HEK293 (cell line): Measurements from ENCODE around the gene TANC1.

Experiments
- FEZF1 ChIP-seq: fragments of 450-650 bp; formaldehyde crosslinking; IDR thresholded peaks from 2 replicates; pipeline ENCODE4 v1.5.1; 2016; ENCODE audit warnings: missing biosample characterization, missing genetic modification characterization
- IKZF3 ChIP-seq: fragments of 450-650 bp; IDR thresholded peaks from 2 replicates; pipeline ENCODE4 v1.5.0; 2018; ENCODE audit warnings: missing biosample characterization, mild to moderate bottlenecking, missing genetic modification characterization, moderate library complexity
- MZF1 ChIP-seq: fragments of 450-650 bp; formaldehyde crosslinking; IDR thresholded peaks from 2 replicates; pipeline ENCODE4 v1.5.1; 2017; ENCODE audit warnings: missing biosample characterization, missing genetic modification characterization, borderline replicate concordance
- PRDM10 ChIP-seq: fragments of 450-650 bp; formaldehyde crosslinking; IDR thresholded peaks from 2 replicates; pipeline ENCODE4 v1.5.1; 2016; ENCODE audit warnings: missing biosample characterization, missing genetic modification characterization
- PRDM2 ChIP-seq: fragments of 450-650 bp; formaldehyde crosslinking; IDR thresholded peaks from 2 replicates; pipeline ENCODE4 v1.5.1; 2016; ENCODE audit warnings: missing biosample characterization, missing genetic modification characterization, borderline replicate concordance
- PRDM6 ChIP-seq: fragments of 450-650 bp; formaldehyde crosslinking; IDR thresholded peaks from 2 replicates; pipeline ENCODE4 v1.5.1; 2017; ENCODE audit warnings: missing biosample characterization, missing genetic modification characterization
- SETDB1 ChIP-seq: IDR thresholded peaks from one replicate; pipeline ENCODE4 v1.6.1; 2017; ENCODE audit warnings: mild to moderate bottlenecking, low read length, moderate library complexity, mixed read lengths; ENCODE audit not compliant: insufficient read length
- SP7 ChIP-seq: fragments of 450-650 bp; formaldehyde crosslinking; IDR thresholded peaks from 2 replicates; pipeline ENCODE4 v1.5.1; 2016; ENCODE audit warnings: missing biosample characterization, missing genetic modification characterization
- TRIM28 ChIP-seq: IDR thresholded peaks from 2 replicates; pipeline ENCODE4 v1.6.1; 2011; ENCODE audit warnings: low read length, control low read depth, borderline replicate concordance
- WT1 ChIP-seq: fragments of 450-650 bp; formaldehyde crosslinking; IDR thresholded peaks from 2 replicates; pipeline ENCODE4 v1.5.1; 2016; ENCODE audit warnings: missing biosample characterization, missing genetic modification characterization
- ZNF24 ChIP-seq: fragments of 450-650 bp; formaldehyde crosslinking; IDR thresholded peaks from 2 replicates; pipeline ENCODE4 v1.5.1; 2016; ENCODE audit warnings: missing biosample characterization, missing genetic modification characterization
- ZNF341 ChIP-seq: fragments of 450-650 bp; formaldehyde crosslinking; IDR thresholded peaks from 2 replicates; pipeline ENCODE4; 2016; ENCODE audit warnings: low read depth, missing biosample characterization, missing genetic modification characterization
- ZNF350 ChIP-seq: fragments of 450-650 bp; formaldehyde crosslinking; IDR thresholded peaks from 2 replicates; pipeline ENCODE4 v1.5.0; 2017; ENCODE audit warnings: missing biosample characterization, mild to moderate bottlenecking, missing genetic modification characterization
- ZNF37A ChIP-seq: fragments of 450-650 bp; IDR thresholded peaks from 2 replicates; pipeline ENCODE4 v1.5.1; 2018; ENCODE audit warnings: missing biosample characterization, missing genetic modification characterization
- ZNF394 ChIP-seq: fragments of 450-650 bp; formaldehyde crosslinking; IDR thresholded peaks from 2 replicates; pipeline ENCODE4 v1.5.1; 2016; ENCODE audit warnings: missing biosample characterization, missing genetic modification characterization, mild to moderate bottlenecking, moderate library complexity, borderline replicate concordance
- ZNF518A ChIP-seq: fragments of 450-650 bp; formaldehyde crosslinking; conservative IDR thresholded peaks from 2 replicates; pipeline ENCODE4 v1.5.1; 2016; ENCODE audit warnings: low read depth, missing biosample characterization, missing genetic modification characterization
- ZNF585B ChIP-seq: fragments of 450-650 bp; formaldehyde crosslinking; IDR thresholded peaks from 2 replicates; pipeline ENCODE4 v1.5.1; 2016; ENCODE audit warnings: missing biosample characterization, missing genetic modification characterization
- ZNF600 ChIP-seq: fragments of 450-650 bp; formaldehyde crosslinking; IDR thresholded peaks from 2 replicates; pipeline ENCODE4 v1.5.1; 2016; ENCODE audit warnings: missing biosample characterization, missing genetic modification characterization
- ZNF624 ChIP-seq: fragments of 450-650 bp; formaldehyde crosslinking; IDR thresholded peaks from 2 replicates; pipeline ENCODE4 v1.5.1; 2017; ENCODE audit warnings: missing biosample characterization, missing genetic modification characterization
- ZNF660 ChIP-seq: fragments of 450-650 bp; IDR thresholded peaks from 2 replicates; pipeline ENCODE4 v1.5.1; 2018; ENCODE audit warnings: missing biosample characterization, mild to moderate bottlenecking, missing genetic modification characterization
- ZNF692 ChIP-seq: fragments of 450-650 bp; formaldehyde crosslinking; IDR thresholded peaks from 2 replicates; pipeline ENCODE4 v1.5.1; 2016; ENCODE audit warnings: missing biosample characterization, missing genetic modification characterization
- ZNF785 ChIP-seq: fragments of 450-650 bp; formaldehyde crosslinking; IDR thresholded peaks from 2 replicates; pipeline ENCODE4 v1.5.1; 2016; ENCODE audit warnings: missing biosample characterization, missing genetic modification characterization

Gene TANC1

GRCh38 chr2:159124441-159124911, 156.0 kb downstream of the TANC1 start (continued):
- TF ChIP-seq ZNF518A (tag by site-specific recombination) (0 out of 2 replicates have a peak, but pooled peaks have one; percentile 25), PRDM2 (no peak), ZNF394 (peak; percentile 38; the same call in 1 of the 2 replicates), WT1 (tag by site-specific recombination) (peak; percentile 17; the same call in 1 of the 2 replicates), ZNF585B (peak; percentile 62; the same call in 1 of the 2 replicates), ZNF692 (tag by site-specific recombination) (peak; percentile 66; the same call in 1 of the 2 replicates), ZNF24 (tag by site-specific recombination) (peak; percentile 73), PRDM10 (tag by site-specific recombination) (peak; percentile 48; the same call in 1 of the 2 replicates), FEZF1 (peak; percentile 51; the same call in 1 of the 2 replicates), ZNF350 (tag by site-specific recombination) (no peak), IKZF3 (tag by site-specific recombination) (0 out of 2 replicates have a peak, but pooled peaks have one; percentile 23), SETDB1 (peak; percentile 11), SP7 (tag by site-specific recombination) (peak; percentile 82), PRDM6 (tag by site-specific recombination) (no peak), ZNF37A (tag by site-specific recombination) (no peak), MZF1 (0 out of 2 replicates have a peak, but pooled peaks have one; percentile 28), TRIM28 (peak; percentile 69; the same call in 1 of the 2 replicates), ZNF600 (tag by site-specific recombination) (0 out of 2 replicates have a peak, but pooled peaks have one; percentile 21), ZNF624 (tag by site-specific recombination) (no peak), ZNF785 (tag by site-specific recombination) (no peak), ZNF660 (tag by site-specific recombination) (peak; percentile 70; the same call in 1 of the 2 replicates), ZNF341 (tag by site-specific recombination) (peak; percentile 62)
